Parathyroid adenoma (tissue), 2 donors: ENCODE data around the gene ADD3.
A peak's percentile ranks its signal among the peaks of the same experiment; 100 is the strongest.

Experiments
- H2AFZ ChIP-seq: fragments of 300-600 bp; sonication (generic); one replicate; pipeline ENCODE4 v1.7.0; 2017; ENCODE audit warnings: antibody characterized with exemption, mild to moderate bottlenecking
- H3K27ac ChIP-seq: fragments of 300-600 bp; sonication (generic); one replicate; pipeline ENCODE4 v1.7.0; 2017
- H3K27me3 ChIP-seq: fragments of 300-600 bp; sonication (generic); one replicate; pipeline ENCODE4 v1.7.0; 2017; ENCODE audit warnings: low read length; ENCODE audit not compliant: control insufficient read depth, insufficient read depth
- H3K36me3 ChIP-seq: fragments of 300-600 bp; sonication (generic); one replicate; pipeline ENCODE4 v1.7.0; 2017; ENCODE audit warnings: low read length; ENCODE audit not compliant: control insufficient read depth, insufficient read depth
- H3K4me1 ChIP-seq: fragments of 300-600 bp; sonication (generic); one replicate; pipeline ENCODE4 v1.7.0; 2017; ENCODE audit warnings: control low read depth
- H3K4me2 ChIP-seq: fragments of 300-600 bp; sonication (generic); one replicate; pipeline ENCODE4 v1.7.0; 2017; ENCODE audit warnings: low read length
- H3K4me3 ChIP-seq: fragments of 300-600 bp; sonication (generic); one replicate; pipeline ENCODE4 v1.7.0; 2017; ENCODE audit warnings: low read depth, low read length
- H3K79me2 ChIP-seq: fragments of 300-600 bp; sonication (generic); one replicate; pipeline ENCODE4 v1.7.0; 2017; ENCODE audit warnings: control low read depth
- H3K9ac ChIP-seq: fragments of 300-600 bp; sonication (generic); one replicate; pipeline ENCODE4 v1.7.0; 2017; ENCODE audit warnings: mild to moderate bottlenecking
- H3K9me3 ChIP-seq: fragments of 300-600 bp; sonication (generic); one replicate; pipeline ENCODE4 v1.7.0; 2017; ENCODE audit warnings: low read length; ENCODE audit not compliant: control insufficient read depth
- TF ChIP-seq, protein P1 (sequence below): fragments of 300-600 bp; sonication (generic); IDR thresholded peaks from one replicate; pipeline ENCODE4 v1.7.0; 2017; ENCODE audit warnings: antibody characterized with exemption, mild to moderate bottlenecking
- donor health status: primary hyperparathyroidism.

Gene ADD3, protein sequence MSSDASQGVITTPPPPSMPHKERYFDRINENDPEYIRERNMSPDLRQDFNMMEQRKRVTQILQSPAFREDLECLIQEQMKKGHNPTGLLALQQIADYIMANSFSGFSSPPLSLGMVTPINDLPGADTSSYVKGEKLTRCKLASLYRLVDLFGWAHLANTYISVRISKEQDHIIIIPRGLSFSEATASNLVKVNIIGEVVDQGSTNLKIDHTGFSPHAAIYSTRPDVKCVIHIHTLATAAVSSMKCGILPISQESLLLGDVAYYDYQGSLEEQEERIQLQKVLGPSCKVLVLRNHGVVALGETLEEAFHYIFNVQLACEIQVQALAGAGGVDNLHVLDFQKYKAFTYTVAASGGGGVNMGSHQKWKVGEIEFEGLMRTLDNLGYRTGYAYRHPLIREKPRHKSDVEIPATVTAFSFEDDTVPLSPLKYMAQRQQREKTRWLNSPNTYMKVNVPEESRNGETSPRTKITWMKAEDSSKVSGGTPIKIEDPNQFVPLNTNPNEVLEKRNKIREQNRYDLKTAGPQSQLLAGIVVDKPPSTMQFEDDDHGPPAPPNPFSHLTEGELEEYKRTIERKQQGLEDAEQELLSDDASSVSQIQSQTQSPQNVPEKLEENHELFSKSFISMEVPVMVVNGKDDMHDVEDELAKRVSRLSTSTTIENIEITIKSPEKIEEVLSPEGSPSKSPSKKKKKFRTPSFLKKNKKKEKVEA

DNA sequence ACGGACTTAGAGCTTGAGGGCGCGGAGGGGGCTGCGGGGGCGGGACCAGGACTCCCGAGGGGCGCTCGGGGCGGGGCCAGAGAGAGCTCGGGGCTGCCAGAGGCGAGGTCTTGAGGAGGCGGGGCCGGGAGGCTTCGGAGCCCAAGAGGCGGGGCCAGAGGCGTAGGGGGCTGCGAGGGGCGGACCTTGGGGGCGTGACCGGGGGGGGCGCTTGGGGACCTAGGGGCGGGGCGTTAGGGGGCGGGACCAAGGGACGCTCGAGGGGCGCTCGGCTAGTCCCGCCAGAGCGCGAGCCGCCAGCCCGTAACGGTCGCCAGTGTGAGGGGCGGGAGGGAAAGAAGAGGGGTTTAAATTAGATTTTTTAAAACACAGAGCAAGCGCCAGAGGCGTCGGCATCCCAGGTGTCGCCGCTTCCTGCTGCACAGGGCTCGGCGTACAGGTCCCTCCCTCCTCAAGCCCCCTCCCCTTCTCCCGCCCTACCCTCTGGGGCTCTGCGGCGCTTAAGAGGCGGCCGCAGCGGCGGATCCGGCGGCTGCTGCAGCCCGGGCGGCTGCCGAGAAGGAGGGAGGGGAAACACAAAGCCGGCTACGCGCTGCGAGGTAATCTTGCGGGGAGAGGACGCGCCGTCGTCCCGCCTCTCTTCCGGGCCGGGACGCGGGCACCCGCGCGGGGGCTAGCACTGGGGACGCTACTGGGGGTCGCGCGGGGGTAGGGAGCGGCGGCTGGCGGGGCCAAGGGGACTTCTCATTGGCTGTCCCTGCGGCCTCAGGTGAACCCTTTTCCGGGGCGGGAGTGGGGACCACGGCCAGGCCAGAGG lies at the start of gene ADD3:
Gene ADD3, plus strand, starts transcription at position 284 of the 817 bp plus-strand sequence. CDS start 92,670 bp downstream, outside the sequence.
- peaks cover 11% of the 10 kb centered on the region for H3K4me1 ChIP-seq
- H3K9me3 ChIP-seq = no peaks in the 10 kb centered on the region
- TF ChIP-seq, protein P1, sequence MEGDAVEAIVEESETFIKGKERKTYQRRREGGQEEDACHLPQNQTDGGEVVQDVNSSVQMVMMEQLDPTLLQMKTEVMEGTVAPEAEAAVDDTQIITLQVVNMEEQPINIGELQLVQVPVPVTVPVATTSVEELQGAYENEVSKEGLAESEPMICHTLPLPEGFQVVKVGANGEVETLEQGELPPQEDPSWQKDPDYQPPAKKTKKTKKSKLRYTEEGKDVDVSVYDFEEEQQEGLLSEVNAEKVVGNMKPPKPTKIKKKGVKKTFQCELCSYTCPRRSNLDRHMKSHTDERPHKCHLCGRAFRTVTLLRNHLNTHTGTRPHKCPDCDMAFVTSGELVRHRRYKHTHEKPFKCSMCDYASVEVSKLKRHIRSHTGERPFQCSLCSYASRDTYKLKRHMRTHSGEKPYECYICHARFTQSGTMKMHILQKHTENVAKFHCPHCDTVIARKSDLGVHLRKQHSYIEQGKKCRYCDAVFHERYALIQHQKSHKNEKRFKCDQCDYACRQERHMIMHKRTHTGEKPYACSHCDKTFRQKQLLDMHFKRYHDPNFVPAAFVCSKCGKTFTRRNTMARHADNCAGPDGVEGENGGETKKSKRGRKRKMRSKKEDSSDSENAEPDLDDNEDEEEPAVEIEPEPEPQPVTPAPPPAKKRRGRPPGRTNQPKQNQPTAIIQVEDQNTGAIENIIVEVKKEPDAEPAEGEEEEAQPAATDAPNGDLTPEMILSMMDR = no peak
- peak within 1 kb of the TSS; percentile 70 for H3K4me3 ChIP-seq
- H3K27me3 ChIP-seq = no peaks in the 10 kb centered on the region
- peak within 1 kb of the TSS; percentile 69 for H3K27ac ChIP-seq
- no peaks in the 10 kb centered on the region for H3K36me3 ChIP-seq
- H3K9ac ChIP-seq = peak within 1 kb of the TSS; percentile 62
- H3K4me2 ChIP-seq = peak within 1 kb of the TSS; percentile 61
- peak within 1 kb of the TSS; percentile 86 for H2AFZ ChIP-seq
- peaks cover 6% of the 10 kb centered on the region for H3K79me2 ChIP-seq

DNA sequence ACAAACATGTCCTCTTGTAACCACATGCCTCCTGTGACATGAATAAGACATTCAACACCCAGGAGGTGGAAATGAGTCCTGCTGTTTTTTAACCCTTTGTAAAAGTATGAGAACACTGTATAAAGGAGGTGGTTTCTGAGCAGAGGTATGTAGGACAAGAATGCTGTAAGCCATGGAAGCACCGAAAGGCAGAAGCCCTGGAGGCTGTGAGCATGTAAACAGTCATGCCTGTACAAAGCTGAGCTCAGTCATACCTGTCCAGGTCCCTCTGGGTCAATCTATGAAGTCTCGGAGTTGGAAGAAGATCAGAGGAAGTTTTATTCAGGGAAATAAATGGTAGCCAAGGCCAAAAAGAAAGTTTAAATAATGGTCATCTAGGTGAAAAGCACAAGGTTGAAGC lies 49.7 kb upstream of the ADD3 start:
- TF ChIP-seq, protein P1 = no peak
- no peak overlapping the region for H3K4me3 ChIP-seq
- no peaks in the 10 kb centered on the region for H3K36me3 ChIP-seq
- H3K79me2 ChIP-seq = no peaks in the 10 kb centered on the region
- H3K9ac ChIP-seq = no peak overlapping the region
- peaks cover 6% of the 10 kb centered on the region for H3K4me1 ChIP-seq
- H3K9me3 ChIP-seq = no peaks in the 10 kb centered on the region
- H3K27me3 ChIP-seq = no peaks in the 10 kb centered on the region
- no peak overlapping the region for H2AFZ ChIP-seq
- H3K27ac ChIP-seq = no peak overlapping the region
- H3K4me2 ChIP-seq = no peak overlapping the region

DNA sequence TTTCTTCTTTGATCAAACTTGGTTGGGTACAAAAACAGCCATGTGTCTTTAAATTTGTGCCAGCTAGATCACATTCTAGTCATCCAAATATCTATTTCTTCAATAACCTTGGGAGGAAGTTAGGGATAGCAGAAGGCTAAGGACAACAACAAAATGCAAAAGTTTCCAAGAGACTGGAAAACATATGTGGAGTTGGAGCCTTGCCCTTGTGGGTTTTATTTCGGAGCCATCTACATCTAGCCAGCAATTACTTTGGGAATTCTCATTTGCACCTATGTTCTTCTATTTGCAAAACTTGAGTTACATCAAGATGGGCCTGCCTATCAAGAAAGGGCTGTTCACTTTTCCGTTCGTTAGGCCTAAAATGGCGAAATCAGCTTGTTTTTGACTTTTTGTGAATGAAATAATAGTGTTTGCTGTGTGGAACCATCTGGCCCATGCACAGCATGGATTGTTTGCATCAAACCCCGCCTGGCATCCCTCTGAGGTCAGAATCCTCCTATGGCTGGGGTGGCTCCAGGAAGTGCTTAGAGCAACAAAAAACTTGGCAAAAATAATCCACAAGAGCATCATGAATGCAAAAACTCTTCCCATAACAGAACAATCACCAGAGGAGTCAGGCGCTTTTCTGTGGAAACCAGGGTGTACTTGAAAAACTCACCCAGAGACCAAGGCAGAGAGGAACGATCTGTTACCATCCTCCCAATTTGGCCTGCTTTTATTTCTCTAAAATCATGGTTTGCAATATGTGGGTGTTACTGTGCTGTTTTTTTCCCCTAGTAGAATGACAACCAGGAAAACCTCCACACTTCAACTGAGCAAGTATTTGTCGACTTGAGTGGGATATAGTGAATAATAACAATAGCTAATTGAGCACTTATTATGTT lies 48.3 kb upstream of the ADD3 start:
- no peak overlapping the region for H3K27ac ChIP-seq

DNA sequence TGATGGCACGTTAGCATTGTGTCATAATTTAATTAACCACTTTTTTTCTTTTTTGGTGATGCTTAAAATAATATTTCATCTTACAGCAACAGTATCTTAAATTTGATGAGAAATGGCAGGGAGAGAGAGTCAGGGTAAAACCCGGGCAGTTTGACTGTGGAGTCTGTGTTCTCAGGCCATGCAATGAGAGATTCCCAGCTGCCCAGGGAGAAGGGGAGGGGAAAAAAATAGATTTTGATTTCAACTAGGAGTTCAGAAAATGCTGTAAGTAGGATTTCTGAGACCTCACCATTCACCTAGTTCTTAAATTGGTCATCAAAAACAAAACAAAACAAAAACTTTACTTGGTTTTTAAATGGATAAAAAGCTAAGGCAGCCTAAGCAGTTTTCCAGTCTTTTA lies 47.1 kb upstream of the ADD3 start:
- Histone ChIP-seq H3K9ac (no peak overlapping the region), H2AFZ (peak overlapping the region; percentile 71), H3K9me3 (no peaks in the 10 kb centered on the region), H3K4me3 (no peak overlapping the region), H3K79me2 (no peaks in the 10 kb centered on the region), H3K4me1 (peaks cover 6% of the 10 kb centered on the region), H3K27me3 (no peaks in the 10 kb centered on the region), H3K36me3 (no peaks in the 10 kb centered on the region), H3K27ac (no peak overlapping the region), H3K4me2 (no peak overlapping the region)
- TF ChIP-seq, protein P1 = no peak

More for the DNA sequence above, 48.3 kb upstream of the ADD3 start:
- Histone ChIP-seq H3K27me3 (no peaks in the 10 kb centered on the region), H3K4me2 (no peak overlapping the region), H3K4me3 (no peak overlapping the region), H3K9ac (no peak overlapping the region), H3K4me1 (peaks cover 6% of the 10 kb centered on the region), H3K9me3 (no peaks in the 10 kb centered on the region), H3K36me3 (no peaks in the 10 kb centered on the region), H3K79me2 (no peaks in the 10 kb centered on the region), H2AFZ (no peak overlapping the region)
- TF ChIP-seq, protein P1 = no peak
